ENCODE data around the gene CASKIN2. TPM values are rescaled to one million over a fixed set of nuclear protein-coding genes. Genes with fewer than 3 reads are reported as not detected.

The CASKIN2 gene
- total RNA-seq, 2 experiments from 2014 or later, result 1.0 to 1.1 TPM

DNA sequence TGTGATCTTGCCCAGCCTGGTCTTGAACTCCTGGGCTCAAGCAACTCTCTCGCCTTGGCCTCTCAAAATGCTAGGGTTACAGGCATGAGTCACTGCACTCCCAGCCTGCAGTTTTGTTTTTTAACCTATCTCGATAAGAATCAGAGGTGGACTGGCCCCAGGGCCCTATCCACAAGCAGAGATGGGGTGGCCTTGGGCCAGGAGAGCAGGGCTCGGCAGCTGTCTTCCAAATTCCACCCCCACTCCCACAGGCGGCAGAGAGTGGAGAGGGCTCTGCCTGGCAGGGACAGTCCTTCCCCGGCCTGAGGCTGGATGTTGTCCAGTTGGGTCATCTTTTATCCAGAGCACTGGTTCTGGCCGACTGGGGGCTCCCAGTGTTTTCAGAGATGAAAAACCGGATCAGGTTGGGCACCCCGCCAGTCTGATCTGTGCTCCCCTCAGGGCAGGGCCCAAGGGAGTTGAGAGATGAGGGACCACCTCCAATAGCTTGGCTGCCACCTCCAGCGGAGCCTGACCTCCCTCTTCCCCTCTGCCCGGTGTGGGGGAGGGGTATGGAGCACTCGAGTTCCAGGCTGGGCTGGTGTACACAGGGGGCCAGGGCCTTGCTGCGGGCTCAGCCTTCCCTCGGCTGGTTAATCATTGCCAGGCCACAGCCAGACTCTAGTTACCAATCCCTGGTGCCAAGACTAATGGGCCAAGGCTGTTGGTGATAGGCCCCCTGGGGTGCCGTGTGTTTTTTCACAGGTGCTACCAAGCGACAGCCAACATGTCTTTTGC is 41.9 kb upstream of the CASKIN2 start:
- no peaks in the 10 kb centered on the region for H3K27me3 Mint-ChIP-seq (ENCODE audit: low read depth)
- no peaks in the 10 kb centered on the region for H3K4me1 Mint-ChIP-seq (ENCODE audit: low read depth)
- intact Hi-C loops (cut with micrococcal nuclease), result loop anchor here (10.0 kb wide), 1 partner anchor 68 kb away; no protein-coding TSS in a partner anchor
- no peak for DNase-seq
- H3K4me3 Mint-ChIP-seq, result no peak overlapping the region
- no peaks in the 10 kb centered on the region for H3K36me3 Mint-ChIP-seq (ENCODE audit: low read depth)
- H3K9me3 Mint-ChIP-seq, result no peaks in the 10 kb centered on the region
- CTCF ChIA-PET, result interaction anchor here (0.7 to 1.3 kb wide), 2 partner anchors 48 to 76 kb away, joined by 3 to 5 read pairs; partner anchors contain the start of gene SMIM5
- no peak overlapping the region for H3K27ac Mint-ChIP-seq

GRCh38 chr17:75555679-75556153 is 40.4 kb upstream of the CASKIN2 start:
- CTCF ChIA-PET, result no interaction called here
- Mint-ChIP-seq H3K9me3 (no peaks in the 10 kb centered on the region), H3K4me1 (ENCODE audit: low read depth) (no peaks in the 10 kb centered on the region), H3K27ac (no peak overlapping the region), H3K36me3 (ENCODE audit: low read depth) (no peaks in the 10 kb centered on the region), H3K27me3 (ENCODE audit: low read depth) (no peaks in the 10 kb centered on the region), H3K4me3 (no peak overlapping the region)
- DNase-seq, result no peak
- intact Hi-C loops (cut with micrococcal nuclease), result loop anchor here (10.0 kb wide), 1 partner anchor 69 kb away; no protein-coding TSS in a partner anchor

GRCh38 chr17:75553295-75554110 is 38.2 kb upstream of the CASKIN2 start:
- H3K27ac Mint-ChIP-seq, result no peak overlapping the region

GRCh38 chr17:75552425-75553294 is 37.3 kb upstream of the CASKIN2 start:
- no peaks in the 10 kb centered on the region for H3K4me1 Mint-ChIP-seq (ENCODE audit: low read depth)
- H3K9me3 Mint-ChIP-seq, result no peaks in the 10 kb centered on the region
- no peak for DNase-seq
- CTCF ChIA-PET, result interaction anchor here (1.1 kb wide), 1 partner anchor 48 kb away, joined by 4 read pairs; no protein-coding TSS in a partner anchor
- H3K4me3 Mint-ChIP-seq, result no peak overlapping the region
- no peaks in the 10 kb centered on the region for H3K36me3 Mint-ChIP-seq (ENCODE audit: low read depth)
- intact Hi-C loops (cut with micrococcal nuclease), result loop anchor here (10.0 kb wide), 1 partner anchor 72 kb away; no protein-coding TSS in a partner anchor
- H3K27me3 Mint-ChIP-seq (ENCODE audit: low read depth), result no peaks in the 10 kb centered on the region
- H3K27ac Mint-ChIP-seq, result no peak overlapping the region

More at GRCh38 chr17:75553295-75554110, 38.2 kb upstream of the CASKIN2 start:
- intact Hi-C loops (cut with micrococcal nuclease), result loop anchor here (10.0 kb wide), 1 partner anchor 71 kb away; no protein-coding TSS in a partner anchor
- no peaks in the 10 kb centered on the region for H3K36me3 Mint-ChIP-seq (ENCODE audit: low read depth)
- no peaks in the 10 kb centered on the region for H3K4me1 Mint-ChIP-seq (ENCODE audit: low read depth)
- H3K27me3 Mint-ChIP-seq (ENCODE audit: low read depth), result no peaks in the 10 kb centered on the region
- CTCF ChIA-PET, result interaction anchor here (1.1 kb wide), 1 partner anchor 48 kb away, joined by 4 read pairs; no protein-coding TSS in a partner anchor
- no peak for DNase-seq
- H3K9me3 Mint-ChIP-seq, result no peaks in the 10 kb centered on the region
- H3K4me3 Mint-ChIP-seq, result no peak overlapping the region

DNA sequence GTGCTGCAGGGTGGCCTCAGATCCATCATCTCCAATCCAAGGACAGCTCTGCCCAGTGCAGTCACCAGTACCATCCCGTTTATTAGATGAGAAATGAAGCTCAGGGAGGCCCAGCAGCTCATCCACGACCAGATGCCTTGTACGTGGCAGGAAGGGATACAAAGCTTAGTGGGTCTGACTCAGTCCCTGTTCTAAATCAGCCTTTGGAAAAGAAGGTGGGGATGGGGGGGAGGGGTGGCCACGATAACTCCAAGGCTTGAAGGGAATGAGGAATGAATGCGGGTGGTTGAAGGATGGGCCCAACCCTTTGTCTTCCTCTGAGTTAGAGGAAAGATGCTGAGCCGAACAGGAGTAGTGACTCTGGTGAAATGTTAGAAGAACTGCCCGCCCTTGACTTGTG is 35.9 kb upstream of the CASKIN2 start:
- no peak overlapping the region for H3K27ac Mint-ChIP-seq
- H3K4me1 Mint-ChIP-seq (ENCODE audit: low read depth), result no peaks in the 10 kb centered on the region
- DNase-seq, result no peak
- H3K27me3 Mint-ChIP-seq (ENCODE audit: low read depth), result no peaks in the 10 kb centered on the region
- CTCF ChIA-PET, result no interaction called here
- intact Hi-C loops (cut with micrococcal nuclease), result loop anchor here (10.0 kb wide), 1 partner anchor 74 kb away; no protein-coding TSS in a partner anchor
- no peak overlapping the region for H3K4me3 Mint-ChIP-seq
- no peaks in the 10 kb centered on the region for H3K9me3 Mint-ChIP-seq
- H3K36me3 Mint-ChIP-seq (ENCODE audit: low read depth), result peaks cover under 1% of the 10 kb centered on the region

GRCh38 chr17:75550139-75550465 is 34.8 kb upstream of the CASKIN2 start:
- Mint-ChIP-seq H3K27ac (no peak overlapping the region), H3K4me3 (no peak overlapping the region), H3K4me1 (ENCODE audit: low read depth) (no peaks in the 10 kb centered on the region), H3K36me3 (ENCODE audit: low read depth) (peaks cover 1% of the 10 kb centered on the region), H3K27me3 (ENCODE audit: low read depth) (no peaks in the 10 kb centered on the region), H3K9me3 (no peaks in the 10 kb centered on the region)
- intact Hi-C loops (cut with micrococcal nuclease), result loop anchor here (10.0 kb wide), 1 partner anchor 75 kb away; no protein-coding TSS in a partner anchor
- CTCF ChIA-PET, result no interaction called here
- DNase-seq, result no peak

- CTCF ChIA-PET, result no interaction called here
- H3K27me3 Mint-ChIP-seq (ENCODE audit: low read depth), result no peaks in the 10 kb centered on the region
Observed at GRCh38 chr17:75549246-75550138, 34.2 kb upstream of the CASKIN2 start.

DNA sequence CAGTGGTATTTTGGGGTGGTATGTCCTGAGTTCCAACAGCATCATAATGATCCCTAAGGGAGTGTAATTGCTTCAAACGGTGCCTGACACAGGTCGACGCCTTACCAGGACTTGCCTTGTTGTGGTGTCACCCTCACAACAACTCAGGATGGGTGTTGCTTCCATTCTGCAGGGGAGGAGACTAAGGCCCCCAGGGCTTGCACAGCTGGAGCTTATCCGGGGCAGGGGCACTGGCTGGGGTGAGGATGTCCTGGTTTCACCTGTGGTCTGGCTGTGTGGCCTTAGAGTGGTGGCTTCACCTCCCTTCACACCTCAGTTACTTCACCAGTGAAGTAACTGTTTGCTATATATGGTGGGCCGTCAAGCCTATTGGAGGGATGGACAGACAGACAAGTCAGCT is 33.5 kb upstream of the CASKIN2 start:
- no peaks in the 10 kb centered on the region for H3K27me3 Mint-ChIP-seq (ENCODE audit: low read depth)
- H3K4me3 Mint-ChIP-seq, result no peak overlapping the region
- no peak overlapping the region for H3K27ac Mint-ChIP-seq
- peaks cover 1% of the 10 kb centered on the region for H3K36me3 Mint-ChIP-seq (ENCODE audit: low read depth)
- H3K9me3 Mint-ChIP-seq, result no peaks in the 10 kb centered on the region
- no peak for DNase-seq
- no peaks in the 10 kb centered on the region for H3K4me1 Mint-ChIP-seq (ENCODE audit: low read depth)
- CTCF ChIA-PET, result no interaction called here
- intact Hi-C loops (cut with micrococcal nuclease), result no loop called here

More at GRCh38 chr17:75549246-75550138, 34.2 kb upstream of the CASKIN2 start:
- Mint-ChIP-seq H3K27ac (no peak overlapping the region), H3K4me3 (no peak overlapping the region), H3K4me1 (ENCODE audit: low read depth) (no peaks in the 10 kb centered on the region), H3K9me3 (no peaks in the 10 kb centered on the region), H3K36me3 (ENCODE audit: low read depth) (peaks cover 1% of the 10 kb centered on the region)
- intact Hi-C loops (cut with micrococcal nuclease), result loop anchor here (10.0 kb wide), 1 partner anchor 75 kb away; no protein-coding TSS in a partner anchor
- no peak for DNase-seq

DNA sequence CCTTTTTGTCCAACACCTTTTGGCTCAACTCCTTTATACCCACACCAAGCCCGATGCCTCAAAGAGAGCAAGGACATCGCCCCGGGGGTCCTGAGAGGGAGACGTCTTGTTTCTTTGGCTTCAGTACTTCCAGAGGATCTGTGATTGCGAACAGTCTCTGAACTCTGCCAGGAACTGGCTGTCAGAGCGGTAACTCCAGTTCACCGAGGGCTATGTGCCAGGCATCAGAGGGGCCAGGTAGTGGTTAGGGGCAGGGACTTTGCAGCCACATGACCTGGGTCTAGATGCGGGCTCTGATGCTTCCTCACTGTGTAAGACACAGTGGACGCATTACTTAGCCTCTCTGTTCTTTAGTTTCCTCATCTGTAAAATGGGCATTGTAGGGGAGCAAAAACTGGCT is 31.8 kb upstream of the CASKIN2 start:
- CTCF ChIA-PET, result no interaction called here
- H3K4me1 Mint-ChIP-seq (ENCODE audit: low read depth), result no peaks in the 10 kb centered on the region
- H3K36me3 Mint-ChIP-seq (ENCODE audit: low read depth), result peaks cover 1% of the 10 kb centered on the region
- no peak overlapping the region for H3K27ac Mint-ChIP-seq
- H3K9me3 Mint-ChIP-seq, result no peaks in the 10 kb centered on the region
- H3K4me3 Mint-ChIP-seq, result no peak overlapping the region
- H3K27me3 Mint-ChIP-seq (ENCODE audit: low read depth), result no peaks in the 10 kb centered on the region
- DNase-seq, result no peak
- intact Hi-C loops (cut with micrococcal nuclease), result no loop called here

DNA sequence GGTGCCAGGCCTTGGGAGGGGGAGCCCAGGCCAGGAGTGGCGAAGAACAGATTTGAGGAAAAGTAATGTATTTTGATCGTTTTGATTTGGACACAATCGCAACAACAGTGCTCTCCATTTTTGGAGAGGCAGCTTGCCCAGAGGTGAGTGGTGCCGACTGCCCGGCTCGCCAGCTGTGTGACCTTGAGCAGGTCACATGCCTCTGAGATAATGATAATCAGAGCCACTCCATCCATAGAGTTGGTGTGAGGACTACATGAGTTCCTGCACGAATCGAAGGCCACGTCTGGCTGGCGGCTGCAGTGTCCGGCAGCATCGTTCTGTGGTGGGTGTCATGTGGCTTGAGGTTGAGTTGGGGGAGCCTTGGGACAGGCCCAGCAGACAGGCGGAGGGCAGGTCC is 30.8 kb upstream of the CASKIN2 start:
- H3K9me3 Mint-ChIP-seq, result no peaks in the 10 kb centered on the region

GRCh38 chr17:75544250-75544649 is 28.9 kb upstream of the CASKIN2 start:
- CTCF ChIA-PET, result interaction anchor here (1.0 kb wide), 1 partner anchor 89 kb away, joined by 3 read pairs; the partner anchor contains the start of gene SMIM5
- Mint-ChIP-seq H3K9me3 (no peaks in the 10 kb centered on the region), H3K4me1 (ENCODE audit: low read depth) (no peaks in the 10 kb centered on the region), H3K27ac (no peak overlapping the region), H3K36me3 (ENCODE audit: low read depth) (peaks cover 1% of the 10 kb centered on the region), H3K4me3 (no peak overlapping the region), H3K27me3 (ENCODE audit: low read depth) (no peaks in the 10 kb centered on the region)
- intact Hi-C loops (cut with micrococcal nuclease), result no loop called here
- DNase-seq, result no peak

More for the DNA sequence above, 30.8 kb upstream of the CASKIN2 start:
- CTCF ChIA-PET, result no interaction called here
- Mint-ChIP-seq H3K36me3 (ENCODE audit: low read depth) (peaks cover 1% of the 10 kb centered on the region), H3K4me3 (no peak overlapping the region), H3K27me3 (ENCODE audit: low read depth) (no peaks in the 10 kb centered on the region), H3K4me1 (ENCODE audit: low read depth) (no peaks in the 10 kb centered on the region), H3K27ac (no peak overlapping the region)
- intact Hi-C loops (cut with micrococcal nuclease), result no loop called here
- DNase-seq, result no peak
